H1 (cell line): ENCODE measurements around the gene QRICH2. TPM values are rescaled to one million over a fixed set of nuclear protein-coding genes. Genes with fewer than 3 reads are reported as not detected.

Source experiments
- CTCF ChIA-PET: fragments of 300-600 bp; sonication (Branson Sonifier 250); formaldehyde crosslinking; loops from one replicate; lab custom pipeline; 2021; ENCODE audit not compliant: partially characterized antibody; lab: Charles Lee
- POLR2A ChIA-PET: fragments of 300-600 bp; sonication (Branson Sonifier 250); formaldehyde crosslinking; loops from one replicate; lab custom pipeline; 2021; ENCODE audit warnings: inconsistent platforms; ENCODE audit not compliant: partially characterized antibody; lab: Charles Lee
- DNase-seq, 2 experiments: peaks; one replicate each; pipeline versions ENCODE4 v3.0.0 to v3.0.0-alpha.2; 2010 to 2022; ENCODE audit warnings: low spot score in 2 of 2, low read depth in 1 of 2, mixed read lengths in 1 of 2
- FAIRE-seq: peaks from 2 replicates; lab custom pipeline; 2011; peaks lifted over from hg19 to GRCh38; lab: Jason Lieb, UNC
- H2AFZ ChIP-seq: 2 replicates; pipeline ENCODE4 v1.8.1; 2012; ENCODE audit warnings: low read length, inconsistent platforms
- H2AK5ac ChIP-seq: 2 replicates; pipeline ENCODE4 v1.6.1; 2013; ENCODE audit warnings: low read depth, low read length
- H2BK120ac ChIP-seq: replicated peaks from 2 replicates; pipeline ENCODE3; 2013; ENCODE audit warnings: low read depth, low read length, inconsistent platforms
- H2BK12ac ChIP-seq: 2 replicates; pipeline ENCODE4 v1.6.1; 2013; ENCODE audit warnings: low read depth, low read length
- H2BK15ac ChIP-seq: 2 replicates; pipeline ENCODE4 v1.6.1; 2013; ENCODE audit warnings: low read length
- H2BK20ac ChIP-seq: 2 replicates; pipeline ENCODE4 v1.6.1; 2013; ENCODE audit warnings: low read length
- H2BK5ac ChIP-seq: 2 replicates; pipeline ENCODE4 v1.6.1; 2013; ENCODE audit warnings: low read depth, low read length
- H3K14ac ChIP-seq: 2 replicates; pipeline ENCODE4 v1.6.1; 2013; ENCODE audit warnings: inconsistent platforms; ENCODE audit not compliant: insufficient read length
- H3K18ac ChIP-seq: 2 replicates; pipeline ENCODE4 v1.6.1; 2013; ENCODE audit warnings: low read length; ENCODE audit errors: extremely low read depth
- H3K23ac ChIP-seq: 2 replicates; pipeline ENCODE4 v1.6.1; 2013; ENCODE audit warnings: inconsistent platforms; ENCODE audit not compliant: insufficient read length
- H3K23me2 ChIP-seq: 2 replicates; pipeline ENCODE4 v1.6.1; 2013; ENCODE audit warnings: low read depth, low read length
- H3K27ac ChIP-seq: 2 replicates; pipeline ENCODE4 v1.6.1; 2011; ENCODE audit warnings: low read depth, low read length, inconsistent platforms
- H3K27me3 ChIP-seq, 4 experiments: replicated peaks in 1 of 4; 1 replicate in 1 of 4; 2 replicates in 3 of 4; pipeline versions ENCODE4 v1.6.1 to v1.8.1; 2011 to 2013; ENCODE audit warnings: low read length in 3 of 4, mild to moderate bottlenecking in 3 of 4, inconsistent platforms in 2 of 4, mixed read lengths in 2 of 4, moderate library complexity in 1 of 4; ENCODE audit not compliant: control insufficient read depth in 3 of 4, insufficient read depth in 3 of 4; ENCODE audit errors: extremely low read depth in 1 of 4
- H3K36me3 ChIP-seq, 4 experiments: 2 replicates each; pipeline versions ENCODE4 v1.6.1 to v1.8.1; 2011 to 2013; ENCODE audit warnings: mild to moderate bottlenecking in 4 of 4, low read length in 3 of 4, moderate library complexity in 2 of 4, control low read depth in 1 of 4, inconsistent platforms in 1 of 4; ENCODE audit not compliant: insufficient read depth in 4 of 4, control insufficient read depth in 2 of 4
- H3K4ac ChIP-seq: replicated peaks from 2 replicates; pipeline ENCODE3; 2013; ENCODE audit warnings: low read length, low read depth, mixed read lengths, inconsistent platforms; ENCODE audit not compliant: insufficient read length
- H3K4me1 ChIP-seq, 4 experiments: replicated peaks in 1 of 4; 1 replicate in 1 of 4; 2 replicates in 3 of 4; pipeline versions ENCODE4 v1.6.1 to v1.8.1; 2011 to 2013; ENCODE audit warnings: low read length in 3 of 4, inconsistent platforms in 2 of 4, mixed read lengths in 1 of 4; ENCODE audit not compliant: insufficient read depth in 4 of 4, control insufficient read depth in 3 of 4
- H3K4me2 ChIP-seq, 2 experiments: 2 replicates each; pipeline versions ENCODE4 v1.6.1 to v1.8.1; 2011 to 2013; ENCODE audit warnings: low read depth in 2 of 2, low read length in 2 of 2, control low read depth in 1 of 2, inconsistent platforms in 1 of 2, mild to moderate bottlenecking in 1 of 2; ENCODE audit not compliant: insufficient read depth in 1 of 2
- H3K4me3 ChIP-seq, 4 experiments: fragments of 200-600, 300-600 bp in 1 of 4; sonication (generic), shearing (Covaris generic), sonication (Bioruptor Twin) in 1 of 4; 2 replicates each; pipeline versions ENCODE4 v1.5.1 to v1.8.1; 2011 to 2016; ENCODE audit warnings: low read length in 4 of 4, low read depth in 3 of 4, control low read depth in 2 of 4, inconsistent platforms in 2 of 4, mild to moderate bottlenecking in 2 of 4, mixed read lengths in 1 of 4, moderate library complexity in 1 of 4; ENCODE audit not compliant: insufficient read depth in 2 of 4; ENCODE audit errors: extremely low read depth in 1 of 4
- H3K56ac ChIP-seq: replicated peaks from 2 replicates; pipeline ENCODE3; 2013; ENCODE audit warnings: low read depth, mild to moderate bottlenecking, mixed read lengths, low read length, inconsistent platforms; ENCODE audit not compliant: insufficient read length
- H3K79me1 ChIP-seq: 2 replicates; pipeline ENCODE4 v1.6.1; 2013; ENCODE audit warnings: low read depth, low read length, control low read depth
- H3K79me2 ChIP-seq, 2 experiments: 2 replicates each; pipeline versions ENCODE4 v1.6.1 to v1.8.1; 2012 to 2013; ENCODE audit warnings: low read length in 2 of 2, mild to moderate bottlenecking in 2 of 2, inconsistent platforms in 1 of 2; ENCODE audit not compliant: insufficient read depth in 2 of 2, control insufficient read depth in 1 of 2
- H3K9ac ChIP-seq, 4 experiments: replicated peaks in 1 of 4; 1 replicate in 1 of 4; 2 replicates in 3 of 4; pipeline versions ENCODE4 v1.6.1 to v1.8.1; 2011 to 2013; ENCODE audit warnings: low read depth in 3 of 4, low read length in 3 of 4, control low read depth in 2 of 4, mild to moderate bottlenecking in 2 of 4, moderate library complexity in 2 of 4, inconsistent platforms in 1 of 4; ENCODE audit errors: extremely low read depth in 1 of 4
- H3K9me3 ChIP-seq, 2 experiments: 2 replicates each; pipeline versions ENCODE4 v1.6.1 to v1.8.1; 2012 to 2013; ENCODE audit warnings: mild to moderate bottlenecking in 2 of 2, moderate library complexity in 2 of 2, control low read depth in 1 of 2, inconsistent platforms in 1 of 2, low read depth in 1 of 2, low read length in 1 of 2, mixed read lengths in 1 of 2; ENCODE audit not compliant: insufficient read depth in 2 of 2
- H4K20me1 ChIP-seq, 2 experiments: replicated peaks in 1 of 2; 2 replicates each; pipeline versions ENCODE3 to v1.8.1; 2011 to 2013; ENCODE audit warnings: inconsistent platforms in 2 of 2, low read length in 2 of 2, mild to moderate bottlenecking in 1 of 2; ENCODE audit not compliant: insufficient read depth in 2 of 2, control insufficient read depth in 1 of 2
- H4K5ac ChIP-seq: 2 replicates; pipeline ENCODE4 v1.6.1; 2013; ENCODE audit warnings: low read length, low read depth, mixed read lengths, inconsistent platforms; ENCODE audit not compliant: insufficient read length
- H4K8ac ChIP-seq: 2 replicates; pipeline ENCODE4 v1.8.0; 2013; ENCODE audit warnings: mild to moderate bottlenecking, moderate library complexity, low read length, inconsistent platforms; ENCODE audit not compliant: insufficient read depth; ENCODE audit errors: extremely low read depth
- H4K91ac ChIP-seq: replicated peaks from 2 replicates; pipeline ENCODE3; 2013; ENCODE audit warnings: low read length, mixed read lengths, inconsistent platforms; ENCODE audit not compliant: insufficient read length
- ATF3 ChIP-seq: IDR thresholded peaks from 2 replicates; pipeline ENCODE4 v1.6.1; 2011; ENCODE audit warnings: low read depth, mild to moderate bottlenecking, low read length; ENCODE audit not compliant: insufficient read depth
- CHD2 ChIP-seq: IDR thresholded peaks from 2 replicates; pipeline ENCODE4 v1.6.1; 2012; ENCODE audit warnings: low read length, improper control_type of control experiment
- SP2 ChIP-seq: IDR thresholded peaks from 2 replicates; pipeline ENCODE4 v1.6.1; 2012; ENCODE audit warnings: mild to moderate bottlenecking, low read length, inconsistent platforms
- WGBS, 2 experiments: shearing (Covaris generic) in 1 of 2; methylation state at CpG; one replicate each; pipeline versions ENCODE4 v1.1.6 to v1.1.7; 2013 to 2015; ENCODE audit warnings: low lambda C conversion rate in 2 of 2, mixed read lengths in 2 of 2, inconsistent platforms in 1 of 2, low coverage in 1 of 2, missing lambda C conversion rate in 1 of 2; ENCODE audit not compliant: insufficient replicate concordance in 2 of 2, insufficient coverage in 1 of 2, insufficient read length in 1 of 2; ENCODE audit errors: extremely low coverage in 1 of 2, missing lambda C conversion rate in 1 of 2; 5-methylcytosine and 5-hydroxymethylcytosine counted together
- polyA plus RNA-seq, 7 experiments: library from polyadenylated mRNA; depleted of rRNA in 3 of 7; stranded (reverse) in 5 of 7; unstranded in 2 of 7; fragments of >200 nt in 5 of 7; fragments of 200-250 nt in 2 of 7; gene quantifications; 1 replicate in 5 of 7; 2 replicates in 1 of 7; 4 replicates in 1 of 7; pipeline versions ENCODE4 v1.2.1 to v1.2.3, GENCODE V29; 2011 to 2013; ENCODE audit warnings: missing spikeins in 2 of 7, mixed read lengths in 2 of 7
- total RNA-seq: library from RNA; stranded (reverse); fragmentation: NEBNext Ultra II Directional; extraction: Animal tissue kit (Norgen Biotek cat#: 25700); gene quantifications from 2 replicates; pipeline ENCODE4 v1.2.1, GENCODE V29; 2021

Gene QRICH2
- total and polyA plus RNA-seq, 2 of the 8 experiments (the other 6 are each of a cell fraction or from before 2014, with no cell fraction given), result 2.8 to 3.8 TPM

- peak within 1 kb of the TSS; percentile 70 to 77 for H3K4me2 ChIP-seq
- H2AFZ ChIP-seq, result no peak within 1 kb of the TSS
- 0% methylated on average over 46 of the region's 94 CpGs; no CpG with 5 or more reads in 1 of the 2 experiments for WGBS, 2 experiments
- H3K4me1 ChIP-seq, result peaks cover 5 to 14% (median 8%) of the 10 kb centered on the region in 4 experiments
- CTCF ChIA-PET, result interaction anchor here (0.9 to 4.4 kb wide), 3 partner anchors 13 to 141 kb away, joined by 3 to 35 read pairs (median 4); no protein-coding TSS in a partner anchor
- H2AK5ac ChIP-seq, result no peak within 1 kb of the TSS
- H3K4me3 ChIP-seq, result peak within 1 kb of the TSS; percentile 66 to 82 (median 78)
- H3K23ac ChIP-seq, result no peak within 1 kb of the TSS
- H2BK15ac ChIP-seq, result no peak within 1 kb of the TSS
- FAIRE-seq, result no peak
- H4K91ac ChIP-seq, result no peak within 1 kb of the TSS
- H4K8ac ChIP-seq, result peak within 1 kb of the TSS; percentile 88
- H3K14ac ChIP-seq, result no peak within 1 kb of the TSS
- H3K9me3 ChIP-seq, result no peaks in the 10 kb centered on the region
- H3K56ac ChIP-seq, result no peak within 1 kb of the TSS
- no peak within 1 kb of the TSS for H3K4ac ChIP-seq
- no peaks in the 10 kb centered on the region for H3K36me3 ChIP-seq
- peak within 1 kb of the TSS; percentile 66; the same call in 1 of the 2 replicates for H2BK5ac ChIP-seq
- H2BK20ac ChIP-seq, result no peak within 1 kb of the TSS
- H3K79me1 ChIP-seq, result peaks cover 2% of the 10 kb centered on the region; the same call in 1 of the 2 replicates
- H3K79me2 ChIP-seq, result peaks cover 3 to 24% of the 10 kb centered on the region in 2 experiments; a peak in 3 of 4 replicates
- H4K20me1 ChIP-seq, result no peaks in the 10 kb centered on the region
- H2BK120ac ChIP-seq, result no peak within 1 kb of the TSS
- no peaks in the 10 kb centered on the region; a peak in 1 of 7 replicates for H3K27me3 ChIP-seq
- peak within 1 kb of the TSS; percentile 62 to 80 (median 70) for H3K9ac ChIP-seq
- POLR2A ChIA-PET, result interaction anchor here (0.7 to 2.0 kb wide), 12 partner anchors 9 to 162 kb away, joined by 3 to 6 read pairs (median 4); partner anchors contain the start of gene EXOC7
- H4K5ac ChIP-seq, result peak within 1 kb of the TSS; percentile 71
- no peak within 1 kb of the TSS for H2BK12ac ChIP-seq
- H3K23me2 ChIP-seq, result no peaks in the 10 kb centered on the region
- no peak within 1 kb of the TSS; the same call in 1 of the 2 replicates for H3K18ac ChIP-seq
- DNase-seq, result peak; percentile 92 to 97
- H3K27ac ChIP-seq, result 0 out of 2 replicates have a peak within 1 kb of the TSS, but pooled peaks have one; percentile 28
- TF ChIP-seq SP2, result 0 out of 2 replicates have a peak, but pooled peaks have one; percentile 32
- peak; percentile 49; the same call in 1 of the 2 replicates for TF ChIP-seq ATF3
- peak; percentile 87 for TF ChIP-seq CHD2
Observed at GRCh38 chr17:76264755-76265623, 43.1 kb downstream of the QRICH2 start, which contains the start of gene UBALD2. Gene UBALD2 (plus strand): TSS chr17:76265348. CDS start chr17:76265506, 158 bp downstream.
